K562 (cell line): ENCODE measurements around the gene PIP5K1B. TPM values are rescaled to one million over a fixed set of nuclear protein-coding genes. Genes with fewer than 3 reads are reported as not detected.

ENCODE experiments used
- ARID1B ChIP-seq: fragments of 450-650 bp; IDR thresholded peaks from 2 replicates; pipeline ENCODE4 v1.6.1; 2016; ENCODE audit warnings: antibody characterized with exemption, mild to moderate bottlenecking, inconsistent platforms
- BRF1 ChIP-seq: IDR thresholded peaks from 3 replicates; pipeline ENCODE4 v1.6.1; 2011; ENCODE audit warnings: borderline replicate concordance, mild to moderate bottlenecking; ENCODE audit not compliant: insufficient read length; ENCODE audit errors: extremely low read depth
- CREB1 ChIP-seq, 2 experiments: sonication (generic) in 1 of 2; formaldehyde crosslinking in 1 of 2; IDR thresholded peaks; 2 replicates each; pipeline versions ENCODE4 v1.6.1 to v1.8.0; 2012 to 2022; ENCODE audit warnings: inconsistent platforms in 1 of 2, mild to moderate bottlenecking in 1 of 2, missing genetic modification reagents in 1 of 2, moderate library complexity in 1 of 2
- GABPB2 ChIP-seq: fragments of 250-450 bp; sonication (Bioruptor Pico); conservative IDR thresholded peaks from 2 replicates; pipeline ENCODE4 v1.5.1; 2021; ENCODE audit warnings: mild to moderate bottlenecking
- KLF6 ChIP-seq: fragments of 250-450 bp; sonication (Bioruptor Pico); IDR thresholded peaks from 2 replicates; pipeline ENCODE4 v1.4.0; 2020; ENCODE audit warnings: mild to moderate bottlenecking, moderate library complexity, borderline replicate concordance
- NONO ChIP-seq, 2 experiments: fragments of 200-400 bp in 1 of 2; fragments of 450-650 bp in 1 of 2; formaldehyde crosslinking in 1 of 2; IDR thresholded peaks; 2 replicates each; pipeline ENCODE4 v1.6.1; 2017; ENCODE audit warnings: low read depth in 2 of 2, mild to moderate bottlenecking in 2 of 2, moderate library complexity in 2 of 2, low read length in 1 of 2
- OTX1 ChIP-seq: fragments of 450-650 bp; formaldehyde crosslinking; IDR thresholded peaks from 2 replicates; pipeline ENCODE4 v1.4.0; 2022; ENCODE audit warnings: mild to moderate bottlenecking
- POLR2AphosphoS5 ChIP-seq: IDR thresholded peaks from 2 replicates; pipeline ENCODE4 v1.6.1; 2011; ENCODE audit warnings: mild to moderate bottlenecking, low read depth, low read length, moderate library complexity; ENCODE audit not compliant: control insufficient read depth, insufficient read depth
- PRMT5 ChIP-seq: sonication (generic); formaldehyde crosslinking; IDR thresholded peaks from 2 replicates; pipeline ENCODE4 v1.5.0; 2020; ENCODE audit warnings: missing genetic modification reagents
- TBL1XR1 ChIP-seq, 2 experiments: IDR thresholded peaks; 2 replicates each; pipeline ENCODE4 v1.6.1; 2012; ENCODE audit warnings: improper control_type of control experiment in 2 of 2, low read length in 2 of 2, mild to moderate bottlenecking in 1 of 2
- TCF15 ChIP-seq: fragments of 250-450 bp; sonication (Bioruptor Pico); IDR thresholded peaks from 2 replicates; pipeline ENCODE4 v1.8.0; 2022; ENCODE audit warnings: moderate library complexity, mild to moderate bottlenecking, inconsistent platforms
- ZKSCAN3 ChIP-seq: fragments of 250-450 bp; sonication (Bioruptor Pico); IDR thresholded peaks from 2 replicates; pipeline ENCODE4 v1.4.0; 2020
- ZKSCAN8 ChIP-seq: fragments of 200-800 bp; sonication (Bioruptor generic); IDR thresholded peaks from 2 replicates; pipeline ENCODE4 v1.6.1; 2016; ENCODE audit warnings: missing genetic modification characterization, missing compliant biosample characterization
- ZNF274 ChIP-seq: IDR thresholded peaks from 2 replicates; pipeline ENCODE4 v1.6.1; 2011; ENCODE audit warnings: low read depth, mild to moderate bottlenecking, low read length, moderate library complexity, borderline replicate concordance
- ZNF507 ChIP-seq: conservative IDR thresholded peaks from 2 replicates; pipeline ENCODE4 v1.6.1; 2017; ENCODE audit warnings: missing genetic modification characterization, missing compliant biosample characterization
- ZNF785 ChIP-seq: fragments of 250-450 bp; sonication (Bioruptor Pico); IDR thresholded peaks from 2 replicates; pipeline ENCODE4 v1.4.0; 2020; ENCODE audit warnings: mild to moderate bottlenecking
- polyA plus RNA-seq, 8 experiments: library from polyadenylated mRNA; depleted of rRNA in 4 of 8; stranded (reverse) in 5 of 8; unstranded in 3 of 8; fragments of >200 nt; fragmentation: Nextera tagmentation in 2 of 8; fragmentation: Illumina TruSeq in 1 of 8; extraction: Ambion mirVana in 2 of 8; extraction: Trizol in 1 of 8; gene quantifications; 2 replicates each; pipeline versions ENCODE4 v1.2.1 to v1.2.3, GENCODE V29; 2011 to 2014; ENCODE audit warnings: inconsistent platforms in 1 of 8, missing spikeins in 1 of 8
- total RNA-seq, 7 experiments: library from RNA; depleted of rRNA in 6 of 7; stranded (reverse); fragments of >200 nt in 6 of 7; fragmentation: Illumina TruSeq in 2 of 7; extraction: Trizol in 2 of 7; gene quantifications; 2 replicates each; pipeline versions ENCODE4 v1.2.1 to v1.2.3, GENCODE V29; 2011 to 2021; ENCODE audit warnings: low replicate concordance in 1 of 7
- TF ChIP-seq, protein P1 (sequence below): fragments of 450-650 bp; IDR thresholded peaks from 2 replicates; pipeline ENCODE4 v1.6.1; 2016; ENCODE audit warnings: low read depth
- TF ChIP-seq, protein P2 (sequence below): fragments of 250-450 bp; sonication (Bioruptor Pico); IDR thresholded peaks from 2 replicates; pipeline ENCODE4 v1.5.0; 2021

PIP5K1B gene
- total and polyA plus RNA-seq, 9 of the 15 experiments (the other 6 are each of a cell fraction or from before 2014, with no cell fraction given) = 3.1 to 12.9 (median 7.4) TPM

GRCh38 chr9:68720656-68721313, 15.7 kb downstream of the PIP5K1B start (continued):
- TF ChIP-seq, protein P1, sequence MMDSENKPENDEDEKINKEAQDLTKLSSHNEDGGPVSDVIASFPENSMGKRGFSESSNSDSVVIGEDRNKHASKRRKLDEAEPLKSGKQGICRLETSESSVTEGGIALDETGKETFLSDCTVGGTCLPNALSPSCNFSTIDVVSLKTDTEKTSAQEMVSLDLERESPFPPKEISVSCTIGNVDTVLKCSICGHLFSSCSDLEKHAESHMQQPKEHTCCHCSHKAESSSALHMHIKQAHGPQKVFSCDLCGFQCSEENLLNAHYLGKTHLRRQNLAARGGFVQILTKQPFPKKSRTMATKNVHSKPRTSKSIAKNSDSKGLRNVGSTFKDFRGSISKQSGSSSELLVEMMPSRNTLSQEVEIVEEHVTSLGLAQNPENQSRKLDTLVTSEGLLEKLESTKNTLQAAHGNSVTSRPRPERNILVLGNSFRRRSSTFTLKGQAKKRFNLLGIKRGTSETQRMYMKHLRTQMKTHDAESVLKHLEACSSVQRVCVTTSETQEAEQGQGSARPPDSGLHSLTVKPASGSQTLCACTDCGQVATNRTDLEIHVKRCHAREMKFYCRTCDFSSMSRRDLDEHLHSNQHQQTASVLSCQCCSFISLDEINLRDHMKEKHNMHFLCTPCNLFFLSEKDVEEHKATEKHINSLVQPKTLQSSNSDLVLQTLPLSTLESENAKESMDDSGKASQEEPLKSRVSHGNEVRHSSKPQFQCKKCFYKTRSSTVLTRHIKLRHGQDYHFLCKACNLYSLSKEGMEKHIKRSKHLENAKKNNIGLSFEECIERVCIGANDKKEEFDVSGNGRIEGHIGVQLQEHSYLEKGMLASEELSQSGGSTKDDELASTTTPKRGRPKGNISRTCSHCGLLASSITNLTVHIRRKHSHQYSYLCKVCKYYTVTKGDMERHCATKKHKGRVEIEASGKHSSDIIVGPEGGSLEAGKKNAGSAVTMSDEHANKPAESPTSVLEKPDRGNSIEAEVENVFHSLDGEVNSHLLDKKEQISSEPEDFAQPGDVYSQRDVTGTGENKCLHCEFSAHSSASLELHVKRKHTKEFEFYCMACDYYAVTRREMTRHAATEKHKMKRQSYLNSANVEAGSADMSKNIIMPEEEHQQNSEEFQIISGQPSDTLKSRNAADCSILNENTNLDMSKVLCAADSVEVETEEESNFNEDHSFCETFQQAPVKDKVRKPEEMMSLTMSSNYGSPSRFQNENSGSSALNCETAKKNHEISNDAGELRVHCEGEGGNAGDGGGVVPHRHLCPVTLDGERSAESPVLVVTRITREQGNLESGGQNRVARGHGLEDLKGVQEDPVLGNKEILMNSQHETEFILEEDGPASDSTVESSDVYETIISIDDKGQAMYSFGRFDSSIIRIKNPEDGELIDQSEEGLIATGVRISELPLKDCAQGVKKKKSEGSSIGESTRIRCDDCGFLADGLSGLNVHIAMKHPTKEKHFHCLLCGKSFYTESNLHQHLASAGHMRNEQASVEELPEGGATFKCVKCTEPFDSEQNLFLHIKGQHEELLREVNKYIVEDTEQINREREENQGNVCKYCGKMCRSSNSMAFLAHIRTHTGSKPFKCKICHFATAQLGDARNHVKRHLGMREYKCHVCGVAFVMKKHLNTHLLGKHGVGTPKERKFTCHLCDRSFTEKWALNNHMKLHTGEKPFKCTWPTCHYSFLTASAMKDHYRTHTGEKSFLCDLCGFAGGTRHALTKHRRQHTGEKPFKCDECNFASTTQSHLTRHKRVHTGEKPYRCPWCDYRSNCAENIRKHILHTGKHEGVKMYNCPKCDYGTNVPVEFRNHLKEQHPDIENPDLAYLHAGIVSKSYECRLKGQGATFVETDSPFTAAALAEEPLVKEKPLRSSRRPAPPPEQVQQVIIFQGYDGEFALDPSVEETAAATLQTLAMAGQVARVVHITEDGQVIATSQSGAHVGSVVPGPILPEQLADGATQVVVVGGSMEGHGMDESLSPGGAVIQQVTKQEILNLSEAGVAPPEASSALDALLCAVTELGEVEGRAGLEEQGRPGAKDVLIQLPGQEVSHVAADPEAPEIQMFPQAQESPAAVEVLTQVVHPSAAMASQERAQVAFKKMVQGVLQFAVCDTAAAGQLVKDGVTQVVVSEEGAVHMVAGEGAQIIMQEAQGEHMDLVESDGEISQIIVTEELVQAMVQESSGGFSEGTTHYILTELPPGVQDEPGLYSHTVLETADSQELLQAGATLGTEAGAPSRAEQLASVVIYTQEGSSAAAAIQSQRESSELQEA = no peak
- TF ChIP-seq ZKSCAN8 (CRISPR knock-in tag) (no peak), KLF6 (CRISPR knock-in tag) (no peak), ZNF274 (no peak), POLR2AphosphoS5 (peak; percentile 49; the same call in 1 of the 2 replicates), TBL1XR1 (IDR thresholded peaks at IDR 0.05; ENCODE audit: low read length in 2 of 2) (no peak), ZNF785 (no peak), TCF15 (no peak), ZNF507 (tag) (no peak), BRF1 (no peak), PRMT5 (CRISPR knock-in tag) (no peak), CREB1 (IDR thresholded peaks at IDR 0.05) (peak; percentile 79; the same call in 1 of the 2 replicates), CREB1 (CRISPR knock-in tag; IDR thresholded peaks at IDR 0.05) (peak; percentile 68; the same call in 1 of the 2 replicates), GABPB2 (no peak), ARID1B (peak; percentile 77), NONO (IDR thresholded peaks at IDR 0.05; ENCODE audit: low read depth in 2 of 2, low read length in 1 of 2) (no peak), OTX1 (CRISPR knock-in tag) (no peak), ZKSCAN3 (CRISPR knock-in tag) (no peak)
- TF ChIP-seq, protein P2, sequence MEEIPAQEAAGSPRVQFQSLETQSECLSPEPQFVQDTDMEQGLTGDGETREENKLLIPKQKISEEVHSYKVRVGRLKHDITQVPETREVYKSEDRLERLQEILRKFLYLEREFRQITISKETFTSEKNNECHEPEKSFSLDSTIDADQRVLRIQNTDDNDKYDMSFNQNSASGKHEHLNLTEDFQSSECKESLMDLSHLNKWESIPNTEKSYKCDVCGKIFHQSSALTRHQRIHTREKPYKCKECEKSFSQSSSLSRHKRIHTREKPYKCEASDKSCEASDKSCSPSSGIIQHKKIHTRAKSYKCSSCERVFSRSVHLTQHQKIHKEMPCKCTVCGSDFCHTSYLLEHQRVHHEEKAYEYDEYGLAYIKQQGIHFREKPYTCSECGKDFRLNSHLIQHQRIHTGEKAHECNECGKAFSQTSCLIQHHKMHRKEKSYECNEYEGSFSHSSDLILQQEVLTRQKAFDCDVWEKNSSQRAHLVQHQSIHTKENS (CRISPR knock-in tag) = no peak
